Muscle of leg (tissue), 11 donors: ENCODE results near the gene KLF6. TPM values are rescaled to one million over a fixed set of nuclear protein-coding genes. Genes with fewer than 3 reads are reported as not detected.

Source experiments
- DNase-seq: peaks from one replicate; pipeline ENCODE4 v3.0.0; 2013
- H3K27ac ChIP-seq: one replicate; pipeline ENCODE4 v1.5.1; 2013; ENCODE audit warnings: mild to moderate bottlenecking, low read length, control low read depth
- H3K27me3 ChIP-seq: one replicate; pipeline ENCODE4 v1.6.1; 2013; ENCODE audit warnings: low read length; ENCODE audit not compliant: control insufficient read depth, insufficient read depth
- H3K36me3 ChIP-seq: one replicate; pipeline ENCODE4 v1.6.1; 2013; ENCODE audit warnings: low read length; ENCODE audit not compliant: control insufficient read depth, insufficient read depth
- H3K4me1 ChIP-seq: one replicate; pipeline ENCODE4 v1.6.1; 2013; ENCODE audit warnings: low read length; ENCODE audit not compliant: control insufficient read depth, insufficient read depth
- H3K4me3 ChIP-seq: one replicate; pipeline ENCODE4 v1.5.1; 2013; ENCODE audit warnings: low read length, control low read depth
- H3K9me3 ChIP-seq: replicated peaks from 2 replicates; pipeline ENCODE4 v1.6.1; 2013; ENCODE audit warnings: low read depth, low read length; ENCODE audit not compliant: control insufficient read depth
- WGBS: methylation state at CpG from one replicate; pipeline ENCODE4 v1.1.5; 2013; ENCODE audit warnings: missing lambda C conversion rate; ENCODE audit not compliant: insufficient coverage; 5-methylcytosine and 5-hydroxymethylcytosine counted together
- polyA plus RNA-seq, 8 donors: library from polyadenylated mRNA; unstranded; fragments of 120-200 nt; gene quantifications; one replicate each; pipeline versions ENCODE4 v1.2.1 to v1.2.3, GENCODE V29; 2013; ENCODE audit warnings: inconsistent platforms in 1 of 8, low replicate concordance in 1 of 8; ENCODE audit not compliant: insufficient read length in 8 of 8, insufficient read depth in 1 of 8
- total RNA-seq: library from RNA; stranded (reverse); fragments of 120-200 nt; gene quantifications from one replicate; pipeline ENCODE4 v1.2.4, GENCODE V29; 2013

The KLF6 gene
- total and polyA plus RNA-seq, 9 donors = 40.7 to 139 (median 85.4) TPM

GRCh38 chr10:3783316-3783681, 1.7 kb downstream of the KLF6 start:
- H3K9me3 ChIP-seq = no peaks in the 10 kb centered on the region
- DNase-seq = peak; percentile 93
- H3K36me3 ChIP-seq = peaks cover 43% of the 10 kb centered on the region
- H3K4me3 ChIP-seq = peak overlapping the region; percentile 96
- peak overlapping the region; percentile 99 for H3K27ac ChIP-seq
- no peaks in the 10 kb centered on the region for H3K27me3 ChIP-seq
- WGBS = 0% methylated on average over 4 of the region's 12 CpGs
- peaks cover 43% of the 10 kb centered on the region for H3K4me1 ChIP-seq

- no peaks in the 10 kb centered on the region for H3K9me3 ChIP-seq
- H3K27ac ChIP-seq = peak overlapping the region; percentile 99
- no peaks in the 10 kb centered on the region for H3K27me3 ChIP-seq
- peak; percentile 94 for DNase-seq
- H3K4me3 ChIP-seq = peak overlapping the region; percentile 96
- 3% methylated on average over 8 of the region's 13 CpGs for WGBS
- H3K36me3 ChIP-seq = peaks cover 48% of the 10 kb centered on the region
- H3K4me1 ChIP-seq = peaks cover 45% of the 10 kb centered on the region
These were observed 2.3 kb downstream of the KLF6 start for GRCh38 chr10:3782451-3783315.

DNA sequence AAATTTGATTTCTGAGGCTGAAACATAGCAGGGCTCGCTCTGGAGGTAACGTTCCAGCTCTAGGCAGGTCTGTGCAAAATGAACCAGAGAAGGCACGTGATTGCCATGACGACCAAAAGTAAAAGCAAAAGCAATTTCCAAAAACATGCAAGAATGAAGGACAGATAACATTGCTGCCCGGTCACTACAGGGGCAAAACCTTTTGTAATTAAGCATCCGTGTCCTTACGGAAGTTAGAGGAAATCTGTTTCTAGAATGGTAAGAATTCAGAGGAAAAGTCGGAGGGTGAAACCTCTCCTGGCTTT, 2.9 kb downstream of the KLF6 start:
- Histone ChIP-seq H3K36me3 (peaks cover 52% of the 10 kb centered on the region), H3K27ac (peak overlapping the region; percentile 99), H3K9me3 (no peaks in the 10 kb centered on the region), H3K27me3 (no peaks in the 10 kb centered on the region), H3K4me1 (peaks cover 48% of the 10 kb centered on the region), H3K4me3 (peak overlapping the region; percentile 96)
- DNase-seq = peak; percentile 75
- WGBS = 7% methylated on average over 7 of the region's 8 CpGs

- H3K9me3 ChIP-seq = no peaks in the 10 kb centered on the region
- DNase-seq = peak; percentile 58
- peak overlapping the region; percentile 96 for H3K4me3 ChIP-seq
- peaks cover 49% of the 10 kb centered on the region for H3K4me1 ChIP-seq
- no peaks in the 10 kb centered on the region for H3K27me3 ChIP-seq
- 52% methylated on average over 22 of the region's 31 CpGs for WGBS
- H3K36me3 ChIP-seq = peaks cover 56% of the 10 kb centered on the region
- H3K27ac ChIP-seq = peak overlapping the region; percentile 99
These were observed 3.4 kb downstream of the KLF6 start for GRCh38 chr10:3781468-3782145.

DNA sequence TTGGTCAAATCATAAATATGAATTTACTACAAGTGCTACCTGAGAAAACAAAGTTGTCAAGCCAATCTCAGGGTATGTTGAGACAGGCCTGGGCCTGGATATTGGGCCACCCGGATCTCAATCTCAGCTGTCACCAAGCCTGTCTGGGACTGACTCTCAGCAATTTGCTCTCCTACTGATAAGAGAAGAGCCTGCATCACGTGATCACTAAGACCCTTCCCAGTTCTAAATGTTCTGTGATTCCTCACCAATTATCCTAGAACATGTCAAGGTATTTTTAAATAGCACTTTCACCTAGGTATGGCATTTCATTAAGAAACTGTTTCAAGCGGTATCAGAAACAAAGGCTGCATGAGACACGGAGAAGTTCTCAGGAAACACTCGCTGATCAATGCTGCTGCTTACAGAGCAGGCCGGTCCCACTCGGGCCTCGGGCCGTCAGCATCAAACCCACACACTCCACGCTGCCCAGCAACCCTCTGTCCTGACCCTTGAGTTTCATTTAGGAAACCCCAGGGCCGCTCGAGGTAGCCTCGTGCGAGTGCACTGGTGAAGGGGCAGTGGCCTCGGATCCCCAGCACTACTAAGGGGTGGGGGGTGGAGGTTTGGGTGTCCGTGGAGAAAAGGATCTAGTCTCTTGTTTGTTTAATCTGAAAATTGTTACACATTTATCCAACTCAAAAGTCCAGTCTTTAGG, 4.1 kb downstream of the KLF6 start:
- Histone ChIP-seq H3K4me1 (peaks cover 53% of the 10 kb centered on the region), H3K36me3 (peaks cover 61% of the 10 kb centered on the region), H3K9me3 (no peaks in the 10 kb centered on the region), H3K27ac (peak overlapping the region; percentile 99), H3K27me3 (no peaks in the 10 kb centered on the region), H3K4me3 (peak overlapping the region; percentile 96)
- DNase-seq = no peak
- 45% methylated on average over 8 of the region's 16 CpGs for WGBS

GRCh38 chr10:3780021-3780770, 4.8 kb downstream of the KLF6 start:
- peak; percentile 46 for DNase-seq
- peak overlapping the region; percentile 96 for H3K4me3 ChIP-seq
- 43% methylated on average over 14 of the region's 17 CpGs for WGBS

GRCh38 chr10:3779158-3779741, 5.8 kb downstream of the KLF6 start:
- Histone ChIP-seq H3K27ac (peak overlapping the region; percentile 99), H3K4me3 (no peak overlapping the region), H3K36me3 (peaks cover 76% of the 10 kb centered on the region), H3K27me3 (no peaks in the 10 kb centered on the region), H3K9me3 (no peaks in the 10 kb centered on the region), H3K4me1 (peaks cover 58% of the 10 kb centered on the region)
- 72% methylated on average over 8 of the region's 14 CpGs for WGBS
- DNase-seq = peak; percentile 30

More at GRCh38 chr10:3780021-3780770, 4.8 kb downstream of the KLF6 start:
- H3K27ac ChIP-seq = peak overlapping the region; percentile 99
- H3K27me3 ChIP-seq = no peaks in the 10 kb centered on the region
- H3K36me3 ChIP-seq = peaks cover 68% of the 10 kb centered on the region
- H3K4me1 ChIP-seq = peaks cover 54% of the 10 kb centered on the region
- no peaks in the 10 kb centered on the region for H3K9me3 ChIP-seq

DNA sequence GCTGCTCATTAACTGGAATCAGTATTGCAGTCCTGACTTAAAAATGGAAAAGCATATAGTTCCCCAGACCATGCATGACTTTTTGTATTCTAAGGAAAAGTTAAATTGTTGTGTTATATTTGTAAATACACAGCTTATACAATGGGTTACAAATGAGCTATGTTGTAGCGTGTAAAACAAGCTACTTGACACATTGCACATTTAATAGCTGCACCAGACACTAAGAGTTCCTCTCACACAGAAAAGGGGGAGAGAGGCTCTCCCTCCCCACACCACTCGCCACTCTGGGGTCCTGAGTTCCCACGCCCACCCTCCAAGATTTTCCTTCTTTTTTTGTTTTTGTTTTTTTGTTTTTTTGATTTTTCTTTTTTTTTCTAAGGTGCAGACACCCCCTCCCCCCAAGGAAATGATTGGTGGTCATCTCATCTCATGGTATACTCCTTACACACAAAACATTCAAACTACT, 6.3 kb downstream of the KLF6 start:
- Histone ChIP-seq H3K27me3 (no peaks in the 10 kb centered on the region), H3K9me3 (no peaks in the 10 kb centered on the region), H3K27ac (peak overlapping the region; percentile 99), H3K4me3 (no peak overlapping the region), H3K36me3 (peaks cover 81% of the 10 kb centered on the region), H3K4me1 (peaks cover 58% of the 10 kb centered on the region)
- no peak for DNase-seq
- no CpG with 5 or more reads among the region's 3 CpGs for WGBS

- Histone ChIP-seq H3K4me3 (no peak overlapping the region), H3K27me3 (no peaks in the 10 kb centered on the region), H3K4me1 (peaks cover 58% of the 10 kb centered on the region), H3K27ac (peak overlapping the region; percentile 99), H3K36me3 (peaks cover 81% of the 10 kb centered on the region), H3K9me3 (no peaks in the 10 kb centered on the region)
- DNase-seq = peak; percentile 41
- 80% methylated on average over 1 of the region's 7 CpGs for WGBS
These were observed 6.9 kb downstream of the KLF6 start for GRCh38 chr10:3777981-3778691.
